SK-N-MC (cell line): ENCODE measurements around the gene ARSB.

Source experiments
- EZH2 ChIP-seq: fragments of 200-600 bp; sonication (generic); IDR thresholded peaks from one replicate; pipeline ENCODE4 v1.6.1; 2017; ENCODE audit warnings: antibody characterized with exemption
- POLR2AphosphoS5 ChIP-seq: IDR thresholded peaks from 2 replicates; pipeline ENCODE4 v1.6.1; 2012; ENCODE audit warnings: mild to moderate bottlenecking, low read depth, low read length, borderline replicate concordance

- TF ChIP-seq EZH2 (no peak), POLR2AphosphoS5 (no peak)
Observed at GRCh38 chr5:78905084-78905938, 79.8 kb downstream of the ARSB start.
